ENCODE data around the gene SAMM50. TPM values are rescaled to one million over a fixed set of nuclear protein-coding genes. Genes with fewer than 3 reads are reported as not detected.

Gene SAMM50
- total RNA-seq, 1 donor = 12.9 TPM

GRCh38 chr22:44033694-44034093, 78.5 kb downstream of the SAMM50 start:
- Histone ChIP-seq H3K4me3 (ENCODE audit: low read length) (no peak overlapping the region), H3K9me3 (ENCODE audit: low read depth, low read length) (no peaks in the 10 kb centered on the region), H3K27me3 (ENCODE audit: insufficient read depth, low read length) (no peaks in the 10 kb centered on the region), H3K4me1 (ENCODE audit: insufficient read depth, low read length) (peaks cover 21% of the 10 kb centered on the region)

GRCh38 chr22:44037519-44038375, 82.5 kb downstream of the SAMM50 start:
- Histone ChIP-seq H3K27me3 (ENCODE audit: insufficient read depth, low read length) (no peaks in the 10 kb centered on the region), H3K9me3 (ENCODE audit: low read depth, low read length) (no peaks in the 10 kb centered on the region)

GRCh38 chr22:44039566-44040171, 84.4 kb downstream of the SAMM50 start:
- Histone ChIP-seq H3K4me3 (ENCODE audit: low read length) (no peak overlapping the region), H3K27me3 (ENCODE audit: insufficient read depth, low read length) (no peaks in the 10 kb centered on the region), H3K9me3 (ENCODE audit: low read depth, low read length) (no peaks in the 10 kb centered on the region), H3K4me1 (ENCODE audit: insufficient read depth, low read length) (no peaks in the 10 kb centered on the region)

More at GRCh38 chr22:44037519-44038375, 82.5 kb downstream of the SAMM50 start:
- Histone ChIP-seq H3K4me1 (ENCODE audit: insufficient read depth, low read length) (no peaks in the 10 kb centered on the region), H3K4me3 (ENCODE audit: low read length) (no peak overlapping the region)

GRCh38 chr22:44042249-44043218, 87.3 kb downstream of the SAMM50 start:
- Histone ChIP-seq H3K4me3 (ENCODE audit: low read length) (no peak overlapping the region), H3K4me1 (ENCODE audit: insufficient read depth, low read length) (no peaks in the 10 kb centered on the region), H3K27me3 (ENCODE audit: insufficient read depth, low read length) (no peaks in the 10 kb centered on the region), H3K9me3 (ENCODE audit: low read depth, low read length) (no peaks in the 10 kb centered on the region)

GRCh38 chr22:44045145-44045544, 89.9 kb downstream of the SAMM50 start:
- Histone ChIP-seq H3K4me1 (ENCODE audit: insufficient read depth, low read length) (peaks cover 5% of the 10 kb centered on the region), H3K4me3 (ENCODE audit: low read length) (no peak overlapping the region), H3K9me3 (ENCODE audit: low read depth, low read length) (no peaks in the 10 kb centered on the region), H3K27me3 (ENCODE audit: insufficient read depth, low read length) (no peaks in the 10 kb centered on the region)

Other genes with a start within 250 kb of the SAMM50 start
- 0.52 TPM for gene EFCAB6, start 143.1 kb upstream of the SAMM50 start, total RNA-seq
- not detected for gene SULT4A1, start 92.9 kb upstream of the SAMM50 start, total RNA-seq
- not detected for gene PNPLA5, start 63.4 kb upstream of the SAMM50 start, total RNA-seq
- not detected for gene PNPLA3, start 31.6 kb upstream of the SAMM50 start, total RNA-seq
- 23.3 TPM for gene PARVB, start 68.9 kb downstream of the SAMM50 start, total RNA-seq
- gene PARVG, start 225.5 kb downstream of the SAMM50 start, total RNA-seq = 87.6 TPM

Data from mononuclear cell (primary cell).